OCI-LY3 (cell line): ENCODE data around the gene PCDHA8.

Experiments
- H2AFZ ChIP-seq: fragments of 200-600, 300-600 bp; shearing (Covaris generic); 2 replicates; pipeline ENCODE4 v1.6.0; 2014; ENCODE audit warnings: antibody characterized with exemption, low read depth, low read length
- H3K27ac ChIP-seq: fragments of 200-600, 300-600 bp; sonication (generic); 2 replicates; pipeline ENCODE4 v1.5.1; 2014; ENCODE audit warnings: mild to moderate bottlenecking, low read length, moderate library complexity, mixed read lengths
- H3K27me3 ChIP-seq: fragments of 200-600, 300-600 bp; sonication (generic); 2 replicates; pipeline ENCODE4 v1.6.1; 2014; ENCODE audit warnings: low read depth, low read length, mixed read lengths
- H3K36me3 ChIP-seq: fragments of 200-600, 300-600 bp; sonication (generic); replicated peaks from 2 replicates; pipeline ENCODE3; 2014; ENCODE audit warnings: low read depth, low read length, mixed read lengths
- H3K4me1 ChIP-seq: fragments of 300-600, 200-600 bp; sonication (generic); 2 replicates; pipeline ENCODE4 v1.6.1; 2014; ENCODE audit warnings: low read length, mixed read lengths
- H3K4me2 ChIP-seq: fragments of 200-600, 300-600 bp; sonication (generic); 2 replicates; pipeline ENCODE4 v1.6.1; 2014; ENCODE audit warnings: low read length, mixed read lengths
- H3K4me3 ChIP-seq: fragments of 300-600, 200-600 bp; sonication (generic); 2 replicates; pipeline ENCODE4 v1.5.1; 2014; ENCODE audit warnings: antibody characterized with exemption, mild to moderate bottlenecking, low read length, moderate library complexity
- H3K79me2 ChIP-seq: fragments of 300-600, 200-600 bp; shearing (Covaris generic); 2 replicates; pipeline ENCODE4 v1.6.1; 2014; ENCODE audit warnings: mild to moderate bottlenecking, low read length, mixed read lengths
- H3K9ac ChIP-seq: fragments of 300-600, 200-600 bp; shearing (Covaris generic); 2 replicates; pipeline ENCODE4 v1.6.0; 2014; ENCODE audit warnings: mild to moderate bottlenecking, low read length, moderate library complexity
- H3K9me3 ChIP-seq: fragments of 200-600, 300-600 bp; shearing (Covaris generic); 2 replicates; pipeline ENCODE4 v1.6.1; 2014; ENCODE audit warnings: low read length, mixed read lengths; ENCODE audit not compliant: insufficient read depth
- H4K20me1 ChIP-seq: fragments of 200-600, 300-600 bp; sonication (generic); 2 replicates; pipeline ENCODE4 v1.6.1; 2016; ENCODE audit warnings: low read length, mixed read lengths; ENCODE audit not compliant: insufficient read depth
- EZH2phosphoT487 ChIP-seq: fragments of 200-600 bp; shearing (Covaris generic); IDR thresholded peaks from 2 replicates; pipeline ENCODE4 v1.6.1; 2018; ENCODE audit warnings: antibody characterized with exemption, mixed run types, low read depth
- TF ChIP-seq, protein P1 (sequence below): fragments of 200-600, 300-600 bp; sonication (generic); IDR thresholded peaks from 2 replicates; pipeline ENCODE4 v1.5.1; 2014; ENCODE audit warnings: antibody characterized with exemption, low read length, low read depth

The PCDHA8 gene

DNA sequence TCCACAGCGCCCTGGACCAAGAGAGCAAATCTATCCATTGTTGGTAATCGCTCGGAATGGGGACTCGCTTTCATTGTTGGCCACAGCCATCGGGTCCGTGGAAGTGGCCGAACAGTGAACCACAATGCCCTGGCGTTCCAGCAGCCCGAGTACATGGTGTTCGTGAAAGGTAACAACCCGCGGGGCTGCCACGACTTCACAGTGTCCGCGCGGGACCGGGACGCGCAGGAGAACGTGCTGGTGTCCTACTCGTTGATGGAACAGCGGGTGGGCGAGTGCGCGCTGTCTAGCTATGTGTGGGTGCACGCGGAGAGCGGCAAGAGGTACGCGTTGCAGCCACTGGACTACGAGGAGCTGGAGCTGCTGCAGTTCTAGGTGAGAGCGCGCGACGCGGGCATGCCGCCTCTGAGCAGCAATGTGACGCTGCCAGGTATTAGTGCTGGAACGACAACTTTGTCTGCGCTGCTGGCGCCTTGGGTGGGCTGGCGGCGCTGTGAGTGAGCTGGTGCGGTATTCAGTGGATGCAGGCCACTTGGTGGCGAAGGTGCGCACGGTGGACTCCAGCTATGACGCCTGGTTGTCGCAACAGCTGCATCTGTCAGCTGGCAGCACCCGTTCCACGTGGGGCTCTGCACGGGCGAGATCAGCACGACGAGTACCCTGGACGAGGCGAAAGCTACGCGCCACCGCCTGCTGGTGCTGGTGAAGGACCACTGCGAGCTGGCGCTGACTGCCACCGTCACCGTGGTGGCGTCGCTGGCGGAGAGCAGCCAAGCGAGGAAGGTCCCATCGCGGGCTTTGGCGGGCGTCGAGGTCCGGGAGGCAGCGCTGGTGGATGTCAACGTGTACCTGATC lies 21.7 kb downstream of the PCDHA8 start:
- no peak overlapping the region for H3K4me3 ChIP-seq
- H4K20me1 ChIP-seq = no peaks in the 10 kb centered on the region
- H3K9me3 ChIP-seq = no peaks in the 10 kb centered on the region
- no peak overlapping the region for H3K9ac ChIP-seq
- H3K79me2 ChIP-seq = no peaks in the 10 kb centered on the region
- no peaks in the 10 kb centered on the region for H3K4me1 ChIP-seq
- no peaks in the 10 kb centered on the region for H3K27me3 ChIP-seq
- no peak overlapping the region for H2AFZ ChIP-seq
- no peak overlapping the region for H3K4me2 ChIP-seq
- TF ChIP-seq EZH2phosphoT487 = no peak
- TF ChIP-seq, protein P1, sequence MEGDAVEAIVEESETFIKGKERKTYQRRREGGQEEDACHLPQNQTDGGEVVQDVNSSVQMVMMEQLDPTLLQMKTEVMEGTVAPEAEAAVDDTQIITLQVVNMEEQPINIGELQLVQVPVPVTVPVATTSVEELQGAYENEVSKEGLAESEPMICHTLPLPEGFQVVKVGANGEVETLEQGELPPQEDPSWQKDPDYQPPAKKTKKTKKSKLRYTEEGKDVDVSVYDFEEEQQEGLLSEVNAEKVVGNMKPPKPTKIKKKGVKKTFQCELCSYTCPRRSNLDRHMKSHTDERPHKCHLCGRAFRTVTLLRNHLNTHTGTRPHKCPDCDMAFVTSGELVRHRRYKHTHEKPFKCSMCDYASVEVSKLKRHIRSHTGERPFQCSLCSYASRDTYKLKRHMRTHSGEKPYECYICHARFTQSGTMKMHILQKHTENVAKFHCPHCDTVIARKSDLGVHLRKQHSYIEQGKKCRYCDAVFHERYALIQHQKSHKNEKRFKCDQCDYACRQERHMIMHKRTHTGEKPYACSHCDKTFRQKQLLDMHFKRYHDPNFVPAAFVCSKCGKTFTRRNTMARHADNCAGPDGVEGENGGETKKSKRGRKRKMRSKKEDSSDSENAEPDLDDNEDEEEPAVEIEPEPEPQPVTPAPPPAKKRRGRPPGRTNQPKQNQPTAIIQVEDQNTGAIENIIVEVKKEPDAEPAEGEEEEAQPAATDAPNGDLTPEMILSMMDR = no peak
- H3K27ac ChIP-seq = no peak overlapping the region
- H3K36me3 ChIP-seq = no peaks in the 10 kb centered on the region

- no peak within 1 kb of the TSS for H3K27ac ChIP-seq
- H3K9me3 ChIP-seq = no peaks in the 10 kb centered on the region
- H4K20me1 ChIP-seq = no peaks in the 10 kb centered on the region
- H3K4me3 ChIP-seq = no peak within 1 kb of the TSS
- no peaks in the 10 kb centered on the region for H3K4me1 ChIP-seq
- no peak within 1 kb of the TSS for H3K4me2 ChIP-seq
- H2AFZ ChIP-seq = no peak within 1 kb of the TSS
- no peaks in the 10 kb centered on the region for H3K79me2 ChIP-seq
- no peak within 1 kb of the TSS for H3K9ac ChIP-seq
- no peaks in the 10 kb centered on the region for H3K27me3 ChIP-seq
- TF ChIP-seq, protein P1 = no peak
- H3K36me3 ChIP-seq = no peaks in the 10 kb centered on the region
Observed at GRCh38 chr5:140868721-140869554, 28.0 kb downstream of the PCDHA8 start, which contains the start of gene PCDHA11. Gene PCDHA11, plus strand, starts transcription at chr5:140868957. Its CDS starts 147 bp downstream, at chr5:140869104.

DNA sequence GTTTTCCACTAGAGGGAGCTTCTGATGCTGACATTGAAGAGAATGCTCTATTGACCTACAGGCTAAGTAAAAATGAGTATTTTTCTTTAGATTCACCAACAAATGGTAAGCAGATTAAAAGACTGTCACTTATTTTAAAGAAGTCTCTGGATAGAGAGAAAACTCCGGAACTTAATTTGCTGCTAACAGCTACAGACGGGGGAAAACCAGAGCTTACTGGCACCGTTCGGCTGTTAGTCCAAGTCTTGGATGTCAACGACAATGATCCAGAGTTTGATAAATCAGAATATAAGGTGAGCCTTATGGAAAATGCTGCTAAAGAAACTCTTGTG lies 28.5 kb downstream of the PCDHA8 start:
- Histone ChIP-seq H3K36me3 (no peaks in the 10 kb centered on the region), H2AFZ (no peak overlapping the region), H3K4me2 (no peak overlapping the region), H3K9ac (no peak overlapping the region), H4K20me1 (no peaks in the 10 kb centered on the region), H3K4me1 (no peaks in the 10 kb centered on the region), H3K79me2 (no peaks in the 10 kb centered on the region), H3K9me3 (no peaks in the 10 kb centered on the region), H3K4me3 (no peak overlapping the region), H3K27me3 (no peaks in the 10 kb centered on the region), H3K27ac (no peak overlapping the region)
- TF ChIP-seq, protein P1 = no peak
- TF ChIP-seq EZH2phosphoT487 = no peak
